ENCODE results near the gene XRCC3. TPM values are rescaled to one million over a fixed set of nuclear protein-coding genes. Genes with fewer than 3 reads are reported as not detected.

The XRCC3 gene
- total RNA-seq, 4 donors from 2014 or later = 7.5 to 20.5 (median 19.5) TPM

DNA sequence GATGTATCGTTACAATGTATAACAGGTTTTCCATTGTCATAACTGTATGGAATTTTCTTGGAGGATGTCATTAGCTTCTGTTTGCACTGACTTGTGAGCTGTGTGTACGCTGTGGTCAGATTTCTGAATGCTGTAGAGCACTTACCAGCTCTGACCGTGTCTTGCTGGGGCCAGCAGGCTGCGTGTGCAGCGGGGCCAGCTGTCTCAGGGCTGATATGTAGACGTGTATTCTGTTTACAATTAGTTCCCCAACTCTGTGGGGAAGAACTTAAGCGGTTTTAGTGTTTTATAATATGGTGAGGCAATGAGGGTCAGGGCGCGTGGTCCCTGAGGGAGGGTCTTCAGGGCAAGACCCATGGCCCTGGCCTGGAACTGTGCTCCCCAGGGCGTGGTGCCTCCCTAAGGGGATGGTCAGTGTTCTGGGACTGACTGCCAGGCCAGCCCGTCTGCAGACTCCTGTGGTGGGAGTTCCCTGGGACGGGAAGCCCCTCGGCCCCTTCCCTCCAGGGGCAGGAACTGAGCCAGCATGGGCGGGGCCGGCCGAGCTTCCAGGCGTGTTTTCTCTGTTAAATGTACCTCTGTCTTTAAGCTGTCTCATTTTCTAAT is 18.7 kb downstream of the XRCC3 start:
- Histone ChIP-seq H3K27ac (peak overlapping the region; percentile 24), H3K9me3 (no peaks in the 10 kb centered on the region), H3K36me3 (peaks cover 66% of the 10 kb centered on the region), H3K27me3 (no peaks in the 10 kb centered on the region), H3K4me3 (no peak overlapping the region), H3K4me1 (peaks cover 70% of the 10 kb centered on the region)
- TF ChIP-seq, protein P1, sequence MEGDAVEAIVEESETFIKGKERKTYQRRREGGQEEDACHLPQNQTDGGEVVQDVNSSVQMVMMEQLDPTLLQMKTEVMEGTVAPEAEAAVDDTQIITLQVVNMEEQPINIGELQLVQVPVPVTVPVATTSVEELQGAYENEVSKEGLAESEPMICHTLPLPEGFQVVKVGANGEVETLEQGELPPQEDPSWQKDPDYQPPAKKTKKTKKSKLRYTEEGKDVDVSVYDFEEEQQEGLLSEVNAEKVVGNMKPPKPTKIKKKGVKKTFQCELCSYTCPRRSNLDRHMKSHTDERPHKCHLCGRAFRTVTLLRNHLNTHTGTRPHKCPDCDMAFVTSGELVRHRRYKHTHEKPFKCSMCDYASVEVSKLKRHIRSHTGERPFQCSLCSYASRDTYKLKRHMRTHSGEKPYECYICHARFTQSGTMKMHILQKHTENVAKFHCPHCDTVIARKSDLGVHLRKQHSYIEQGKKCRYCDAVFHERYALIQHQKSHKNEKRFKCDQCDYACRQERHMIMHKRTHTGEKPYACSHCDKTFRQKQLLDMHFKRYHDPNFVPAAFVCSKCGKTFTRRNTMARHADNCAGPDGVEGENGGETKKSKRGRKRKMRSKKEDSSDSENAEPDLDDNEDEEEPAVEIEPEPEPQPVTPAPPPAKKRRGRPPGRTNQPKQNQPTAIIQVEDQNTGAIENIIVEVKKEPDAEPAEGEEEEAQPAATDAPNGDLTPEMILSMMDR (IDR thresholded peaks at IDR 0.05) = no peak
- TF ChIP-seq EP300 (IDR thresholded peaks at IDR 0.05) (no peak), POLR2A (IDR thresholded peaks at IDR 0.05) (no peak), POLR2AphosphoS5 (IDR thresholded peaks at IDR 0.05) (no peak)
- WGBS = 21% methylated on average over 17 of the region's 17 CpGs
- DNase-seq (ENCODE audit: low spot score in 2 of 2) = peak in 1 of 2 donors; percentile 74

- Histone ChIP-seq H3K4me1 (peaks cover 70% of the 10 kb centered on the region), H3K27ac (no peak overlapping the region), H3K27me3 (no peaks in the 10 kb centered on the region), H3K36me3 (peaks cover 65% of the 10 kb centered on the region), H3K4me3 (no peak overlapping the region), H3K9me3 (no peaks in the 10 kb centered on the region)
- WGBS = 63% methylated on average over 6 of the region's 13 CpGs
- peak; percentile 60 to 61 for DNase-seq (ENCODE audit: low spot score in 2 of 2)
- TF ChIP-seq, protein P1 (IDR thresholded peaks at IDR 0.05) = no peak
These were observed 19.2 kb downstream of the XRCC3 start for GRCh38 chr14:103696070-103696402.

GRCh38 chr14:103695296-103696069 is 19.8 kb downstream of the XRCC3 start:
- 71% methylated on average over 13 of the region's 14 CpGs for WGBS
- H3K27ac ChIP-seq = no peak overlapping the region
- H3K4me1 ChIP-seq = peaks cover 70% of the 10 kb centered on the region
- no peaks in the 10 kb centered on the region for H3K9me3 ChIP-seq
- no peak overlapping the region for H3K4me3 ChIP-seq
- TF ChIP-seq POLR2AphosphoS5 (IDR thresholded peaks at IDR 0.05) (no peak), EP300 (IDR thresholded peaks at IDR 0.05) (no peak)
- no peaks in the 10 kb centered on the region for H3K27me3 ChIP-seq
- peaks cover 60% of the 10 kb centered on the region for H3K36me3 ChIP-seq
- peak; percentile 54 to 76 for DNase-seq (ENCODE audit: low spot score in 2 of 2)

DNA sequence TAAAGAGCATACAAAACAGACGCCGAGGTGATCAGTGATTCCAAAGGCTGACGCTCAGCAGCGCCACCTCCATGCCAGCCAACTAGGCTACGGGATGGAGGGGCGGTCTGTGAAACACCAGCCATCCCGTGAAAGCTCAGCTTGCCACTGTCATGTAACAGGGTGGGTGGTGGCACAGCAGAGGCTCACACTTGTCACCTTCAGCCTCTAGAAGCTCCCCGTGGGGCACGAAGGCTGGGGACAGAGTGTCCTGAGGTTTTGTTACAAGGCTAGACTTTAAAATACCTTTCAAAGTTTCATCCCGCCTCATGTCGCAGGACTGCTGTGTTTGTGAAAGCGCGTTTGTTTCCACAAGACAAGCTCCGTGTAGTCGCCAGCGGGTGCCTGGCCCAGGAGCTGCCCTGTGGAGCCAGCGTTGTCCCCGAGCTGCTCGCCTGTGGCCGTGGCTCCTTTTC is 20.7 kb downstream of the XRCC3 start:
- no peaks in the 10 kb centered on the region for H3K9me3 ChIP-seq
- WGBS = 88% methylated on average over 20 of the region's 20 CpGs
- peaks cover 67% of the 10 kb centered on the region for H3K4me1 ChIP-seq
- peak; percentile 49 to 54 for DNase-seq (ENCODE audit: low spot score in 2 of 2)
- H3K27me3 ChIP-seq = no peaks in the 10 kb centered on the region
- no peak overlapping the region for H3K4me3 ChIP-seq
- TF ChIP-seq, protein P1 (IDR thresholded peaks at IDR 0.05) = no peak
- no peak for TF ChIP-seq EP300 (IDR thresholded peaks at IDR 0.05)
- TF ChIP-seq POLR2A (IDR thresholded peaks at IDR 0.05) = no peak
- TF ChIP-seq POLR2AphosphoS5 (IDR thresholded peaks at IDR 0.05) = no peak
- no peak overlapping the region for H3K27ac ChIP-seq
- peaks cover 54% of the 10 kb centered on the region for H3K36me3 ChIP-seq

DNA sequence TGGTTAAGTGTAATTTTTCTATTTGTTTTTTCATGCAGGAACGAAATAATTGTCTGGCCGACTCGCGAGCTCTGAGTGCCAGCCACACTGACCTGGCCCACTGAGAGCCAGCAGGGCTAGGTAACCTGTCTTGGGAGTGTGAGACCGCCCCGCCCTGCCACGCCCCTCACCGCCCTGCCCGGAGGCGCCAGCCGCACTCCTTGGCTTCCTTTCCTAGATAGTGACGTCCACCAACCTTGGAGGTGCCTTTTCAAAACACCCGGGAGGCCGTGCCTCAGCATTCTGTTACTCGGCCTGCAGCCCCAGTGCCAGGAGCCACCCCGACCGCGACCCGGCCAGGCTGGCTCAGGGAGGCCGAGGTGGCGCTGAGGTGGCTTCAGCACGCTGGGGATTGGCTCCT is 21.7 kb downstream of the XRCC3 start:
- WGBS = 78% methylated on average over 13 of the region's 22 CpGs
- Histone ChIP-seq H3K9me3 (no peaks in the 10 kb centered on the region), H3K4me3 (no peak overlapping the region), H3K4me1 (peaks cover 64% of the 10 kb centered on the region), H3K27ac (peak overlapping the region; percentile 41), H3K36me3 (peaks cover 49% of the 10 kb centered on the region), H3K27me3 (no peaks in the 10 kb centered on the region)
- peak; percentile 69 for DNase-seq (ENCODE audit: low spot score in 2 of 2)
- peak in 1 of 3 donors; percentile 22 for TF ChIP-seq POLR2AphosphoS5 (IDR thresholded peaks at IDR 0.05)
- no peak for TF ChIP-seq POLR2A (IDR thresholded peaks at IDR 0.05)

- WGBS = 38% methylated on average over 12 of the region's 12 CpGs
- H3K36me3 ChIP-seq = peaks cover 49% of the 10 kb centered on the region
- H3K27ac ChIP-seq = peak overlapping the region; percentile 41
These were observed 22.4 kb downstream of the XRCC3 start for GRCh38 chr14:103692871-103693270.

More at GRCh38 chr14:103692871-103693270, 22.4 kb downstream of the XRCC3 start:
- no peaks in the 10 kb centered on the region for H3K27me3 ChIP-seq
- peak in 1 of 2 donors; percentile 60 for DNase-seq (ENCODE audit: low spot score in 2 of 2)
- H3K4me3 ChIP-seq = no peak overlapping the region
- peaks cover 57% of the 10 kb centered on the region for H3K4me1 ChIP-seq
- no peak for TF ChIP-seq POLR2A (IDR thresholded peaks at IDR 0.05)
- TF ChIP-seq EP300 (IDR thresholded peaks at IDR 0.05) = no peak
- TF ChIP-seq, protein P1 (IDR thresholded peaks at IDR 0.05) = no peak
- no peak for TF ChIP-seq POLR2AphosphoS5 (IDR thresholded peaks at IDR 0.05)
- no peaks in the 10 kb centered on the region for H3K9me3 ChIP-seq
